HG02840 (cell line): ENCODE results near the gene RTN1.

Experiments used
- ATAC-seq: cut with Tn5 transposase; IDR thresholded peaks from one replicate; pipeline ENCODE4 v1.9.1; 2021; ENCODE audit warnings: mild to moderate bottlenecking, moderate library complexity, moderate number of reproducible peaks; ENCODE audit not compliant: unreplicated experiment, low FRiP score

RTN1 gene

GRCh38 chr14:59850458-59850857, 20.1 kb downstream of the RTN1 start:
- ATAC-seq, result no peak

GRCh38 chr14:59849411-59850130, 21.0 kb downstream of the RTN1 start:
- no peak for ATAC-seq

- ATAC-seq, result no peak
These were observed 21.9 kb downstream of the RTN1 start for GRCh38 chr14:59848671-59849070.

GRCh38 chr14:59847711-59848110, 22.9 kb downstream of the RTN1 start:
- no peak for ATAC-seq

GRCh38 chr14:59846595-59846994, 24.0 kb downstream of the RTN1 start:
- no peak for ATAC-seq

GRCh38 chr14:59845245-59845644, 25.3 kb downstream of the RTN1 start:
- no peak for ATAC-seq

GRCh38 chr14:59844186-59844812, 26.3 kb downstream of the RTN1 start:
- no peak for ATAC-seq

GRCh38 chr14:59836116-59836515, 34.5 kb downstream of the RTN1 start:
- ATAC-seq, result no peak

GRCh38 chr14:59832653-59833294, 37.8 kb downstream of the RTN1 start:
- ATAC-seq, result no peak

- ATAC-seq, result no peak
These were observed 39.4 kb downstream of the RTN1 start for GRCh38 chr14:59831121-59831730.

- no peak for ATAC-seq
These were observed 40.2 kb downstream of the RTN1 start for GRCh38 chr14:59830338-59830734.

GRCh38 chr14:59829469-59830337, 40.9 kb downstream of the RTN1 start:
- ATAC-seq, result no peak

GRCh38 chr14:59828276-59828675, 42.3 kb downstream of the RTN1 start:
- no peak for ATAC-seq

- ATAC-seq, result no peak
These were observed 43.2 kb downstream of the RTN1 start for GRCh38 chr14:59827401-59827800.

GRCh38 chr14:59826150-59826549, 44.4 kb downstream of the RTN1 start:
- no peak for ATAC-seq

GRCh38 chr14:59823179-59823578, 47.4 kb downstream of the RTN1 start:
- ATAC-seq, result no peak

- no peak for ATAC-seq
These were observed 51.0 kb downstream of the RTN1 start for GRCh38 chr14:59819446-59820088.

GRCh38 chr14:59816941-59817340, 53.6 kb downstream of the RTN1 start:
- ATAC-seq, result no peak

GRCh38 chr14:59814988-59815387, 55.6 kb downstream of the RTN1 start:
- ATAC-seq, result no peak

GRCh38 chr14:59811815-59812214, 58.8 kb downstream of the RTN1 start:
- ATAC-seq, result no peak
